HT1080 (cell line): ENCODE data around the gene CAMK4. TPM values are rescaled to one million over a fixed set of nuclear protein-coding genes. Genes with fewer than 3 reads are reported as not detected.
"Not testable (repeated sequence)": the region's sequence is repeated elsewhere in the genome, so short reads cannot be mapped to it uniquely, and the experiment has no call there.

Source experiments
- DNase-seq: peaks from one replicate; pipeline ENCODE4 v3.0.0-alpha.2; 2015; ENCODE audit warnings: low read depth
- total RNA-seq: library from RNA; depleted of rRNA; stranded (reverse); fragments of >200 nt; shearing (Covaris generic); gene quantifications from 2 replicates; pipeline ENCODE4 v1.2.3, GENCODE V29; 2014

CAMK4 gene
- total RNA-seq, 1 experiment from 2014 or later, result 28.0 TPM

- DNase-seq, result no peak
Measured at GRCh38 chr5:111379391-111379816, 155.2 kb downstream of the CAMK4 start.

DNA sequence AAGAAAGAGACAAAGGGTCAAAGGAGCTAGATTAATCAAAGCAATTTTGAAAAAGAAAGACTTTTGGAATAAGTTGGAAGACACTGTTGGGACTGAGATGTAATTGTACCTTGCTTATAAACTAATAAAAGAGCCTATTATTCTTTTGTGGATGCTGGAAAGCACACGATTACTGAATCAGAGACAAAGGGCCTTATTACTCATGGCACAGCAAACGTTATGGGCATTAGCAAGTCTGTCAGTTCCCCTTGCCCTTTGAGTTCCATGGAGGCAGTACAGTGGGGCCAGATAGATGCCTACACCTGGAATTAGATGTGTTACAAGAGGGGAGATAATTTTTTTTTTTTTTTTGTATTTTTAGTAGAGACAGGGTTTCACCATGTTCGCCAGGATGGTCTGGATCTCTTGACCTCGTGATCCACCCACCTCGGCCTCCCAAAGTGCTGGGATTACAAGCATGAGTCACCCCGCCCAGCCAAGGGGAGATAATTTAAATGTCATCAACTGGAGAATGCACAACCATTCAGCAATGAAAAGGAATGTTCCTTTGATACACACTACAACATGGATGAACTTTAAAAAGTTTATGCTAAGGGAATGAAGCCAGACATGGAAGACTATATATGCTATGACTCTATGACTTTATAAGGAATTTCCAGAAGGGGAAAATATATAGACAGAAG, 159.2 kb downstream of the CAMK4 start:
- DNase-seq, result peak; percentile 50

GRCh38 chr5:111384220-111384619, 160.0 kb downstream of the CAMK4 start:
- peak; percentile 20 for DNase-seq

DNA sequence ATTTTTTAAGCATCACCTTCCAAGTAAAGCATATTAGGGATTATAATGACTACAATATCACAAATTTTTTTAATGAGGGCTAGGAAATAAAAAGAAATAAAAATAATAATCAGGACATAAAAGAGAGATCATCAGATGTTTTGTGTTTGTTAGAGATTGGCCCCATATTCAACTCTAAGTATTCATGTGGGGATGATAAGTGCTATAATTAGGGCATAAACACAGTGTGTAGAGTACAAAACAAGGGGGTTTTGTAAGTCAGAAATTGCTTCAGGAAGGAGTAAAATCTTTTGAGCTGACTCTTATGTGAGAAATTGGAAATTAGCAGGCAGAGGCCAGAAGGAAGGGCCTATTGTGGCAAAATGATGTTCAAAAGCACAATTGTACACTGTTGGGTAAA, 160.9 kb downstream of the CAMK4 start:
- no peak for DNase-seq

DNA sequence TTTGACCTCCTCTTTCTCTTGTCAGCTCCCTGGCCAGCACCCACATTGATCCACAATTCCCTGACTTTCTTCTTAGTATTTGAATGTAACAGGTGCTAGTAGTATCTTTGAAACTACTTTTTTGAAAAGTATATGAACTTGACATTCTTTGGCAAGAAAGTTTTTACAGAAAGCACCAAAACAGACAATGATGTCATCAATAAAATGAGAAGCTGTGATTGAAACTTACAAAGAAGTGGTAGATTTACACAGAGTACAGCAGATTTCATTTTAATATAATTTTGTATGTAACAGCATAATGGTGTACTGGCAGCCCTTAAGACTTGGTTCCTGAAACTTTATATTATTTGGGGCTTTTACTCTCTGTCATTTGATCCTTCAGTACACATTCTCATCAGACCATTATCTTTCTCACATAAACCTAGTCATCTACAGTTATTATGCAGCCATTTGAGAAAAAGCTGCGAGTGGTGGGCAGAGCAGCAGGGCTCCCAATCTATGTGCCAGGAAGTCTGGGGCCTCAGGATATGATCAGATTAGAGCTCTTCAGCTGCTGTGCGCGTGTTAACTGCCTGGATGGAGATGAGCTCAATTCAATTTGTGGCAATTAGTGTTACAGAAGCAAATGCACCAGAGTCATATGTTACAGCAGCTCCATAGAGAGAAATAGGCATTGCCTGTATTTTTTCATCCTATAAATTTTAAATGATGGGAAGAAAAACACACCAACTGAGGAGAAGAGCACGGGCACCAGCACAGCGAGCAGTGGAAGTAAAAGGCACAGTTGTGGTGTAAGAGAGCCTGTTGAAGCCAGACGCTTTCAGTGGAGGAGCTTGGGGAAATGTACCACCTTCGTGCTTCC, 162.0 kb downstream of the CAMK4 start:
- no peak for DNase-seq

- DNase-seq, result no peak
Measured at GRCh38 chr5:111386832-111387162, 162.6 kb downstream of the CAMK4 start.

DNA sequence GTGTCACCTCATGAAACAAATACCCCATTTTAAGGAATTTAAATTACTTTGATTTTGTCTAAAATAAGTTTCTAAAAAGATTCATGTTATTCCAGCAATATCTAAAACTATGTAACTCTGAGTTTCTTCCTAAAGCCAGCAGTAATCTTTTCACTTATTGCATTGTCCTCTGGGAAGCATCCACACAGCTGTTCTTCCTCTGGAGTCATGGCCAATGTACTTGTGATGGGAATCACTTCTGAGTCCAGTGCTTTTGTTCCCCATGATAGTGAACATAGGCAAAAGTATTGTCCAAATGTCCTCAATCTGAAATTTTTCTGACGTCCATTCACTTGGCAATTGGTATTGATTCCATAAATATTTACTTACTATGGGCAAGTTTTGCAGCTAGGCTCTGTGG, 163.2 kb downstream of the CAMK4 start:
- DNase-seq, result no peak

GRCh38 chr5:111389390-111390082, 165.4 kb downstream of the CAMK4 start:
- DNase-seq, result peak; percentile 88

GRCh38 chr5:111392181-111392580, 168.0 kb downstream of the CAMK4 start:
- DNase-seq, result no peak

- DNase-seq, result peak; percentile 75
Measured at GRCh38 chr5:111394586-111394985, 170.4 kb downstream of the CAMK4 start.

- no peak for DNase-seq
Measured at GRCh38 chr5:111398013-111398412, 173.8 kb downstream of the CAMK4 start.

DNA sequence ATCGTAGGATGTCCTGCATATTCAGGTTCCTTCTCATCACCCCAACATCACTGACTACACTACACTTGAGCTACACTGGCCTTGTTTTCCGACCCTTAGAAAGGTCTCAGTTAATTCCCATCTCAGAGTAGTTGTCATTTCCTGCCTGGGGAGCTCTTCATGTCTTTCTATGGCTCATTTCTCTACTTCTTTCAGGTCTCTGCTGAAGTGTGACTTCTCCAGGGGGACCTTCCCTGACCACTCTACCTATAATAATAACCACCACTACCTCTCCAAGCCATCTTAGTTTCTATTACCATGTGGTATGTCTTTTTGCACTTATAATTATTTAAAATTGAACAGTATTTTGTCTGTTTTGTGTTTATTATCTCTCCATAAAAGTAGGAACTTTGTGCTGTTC, 174.9 kb downstream of the CAMK4 start:
- DNase-seq, result no peak

- no peak for DNase-seq
Measured at GRCh38 chr5:111401906-111402305, 177.7 kb downstream of the CAMK4 start.

DNA sequence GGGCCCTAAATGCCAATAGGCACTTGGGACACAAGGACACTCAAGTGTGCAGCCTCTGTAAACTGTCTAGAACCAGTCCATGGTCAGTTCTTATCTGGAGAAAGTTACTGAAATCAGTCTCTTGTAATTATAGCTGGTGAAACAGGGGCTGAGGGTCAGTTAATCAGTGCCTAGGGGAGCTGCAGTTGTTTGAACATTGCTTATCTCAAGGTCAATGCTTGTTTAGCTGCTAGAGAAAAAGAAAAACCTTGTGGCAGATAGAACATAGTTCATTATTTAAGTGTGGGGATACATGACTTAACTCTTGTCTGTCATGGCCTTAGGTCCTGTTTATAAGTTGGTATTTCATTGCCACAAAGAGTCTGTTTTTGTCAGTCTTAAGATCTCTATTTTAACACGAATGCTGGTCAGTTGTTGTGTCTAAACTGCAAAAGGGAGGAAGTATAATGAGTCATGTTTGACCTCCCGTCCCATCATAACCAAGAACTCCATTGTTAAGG, 180.1 kb downstream of the CAMK4 start:
- DNase-seq, result peak; percentile 16

DNA sequence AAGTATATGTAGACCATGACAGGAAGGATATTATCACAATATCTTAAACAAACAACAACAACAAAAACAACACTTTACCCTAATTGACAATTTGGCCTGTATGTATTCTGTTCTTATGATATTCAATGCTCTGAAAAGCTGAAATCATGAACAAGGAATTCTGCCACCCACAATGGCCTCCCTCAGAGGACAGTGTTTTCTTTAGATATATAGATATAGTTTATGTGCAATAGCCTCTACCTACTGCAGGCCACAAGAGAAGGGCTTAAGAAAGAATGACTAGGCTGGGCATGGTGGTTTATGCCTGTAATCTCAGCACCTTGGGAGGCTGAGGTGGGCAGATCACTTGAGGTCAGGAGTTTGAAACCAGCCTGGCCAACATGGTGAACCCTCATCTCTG, 183.4 kb downstream of the CAMK4 start:
- no peak for DNase-seq

DNA sequence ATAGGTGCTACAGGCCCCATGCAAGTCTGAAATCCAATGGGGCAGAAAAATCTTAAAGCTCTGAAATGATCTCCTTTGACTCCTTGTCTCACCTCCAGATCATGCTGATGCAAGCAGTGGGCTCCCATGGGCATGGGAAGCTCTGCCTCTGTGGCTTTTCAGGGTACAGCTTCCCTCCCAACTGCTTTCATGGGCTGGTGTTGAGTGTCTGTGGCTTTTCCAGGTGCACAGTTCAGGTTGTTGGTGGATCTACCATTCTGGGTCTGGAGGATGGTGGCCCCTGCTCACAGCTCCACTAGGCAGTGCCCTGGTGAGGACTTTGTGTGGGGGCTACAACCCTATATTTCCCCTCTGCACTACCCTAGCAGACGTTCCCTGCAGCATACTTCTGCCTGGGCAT, 184.6 kb downstream of the CAMK4 start:
- no peak for DNase-seq

GRCh38 chr5:111409266-111409665, 185.1 kb downstream of the CAMK4 start:
- DNase-seq, result not testable (repeated sequence)

- DNase-seq, result not testable (repeated sequence)
Measured at GRCh38 chr5:111410067-111410466, 185.9 kb downstream of the CAMK4 start.

DNA sequence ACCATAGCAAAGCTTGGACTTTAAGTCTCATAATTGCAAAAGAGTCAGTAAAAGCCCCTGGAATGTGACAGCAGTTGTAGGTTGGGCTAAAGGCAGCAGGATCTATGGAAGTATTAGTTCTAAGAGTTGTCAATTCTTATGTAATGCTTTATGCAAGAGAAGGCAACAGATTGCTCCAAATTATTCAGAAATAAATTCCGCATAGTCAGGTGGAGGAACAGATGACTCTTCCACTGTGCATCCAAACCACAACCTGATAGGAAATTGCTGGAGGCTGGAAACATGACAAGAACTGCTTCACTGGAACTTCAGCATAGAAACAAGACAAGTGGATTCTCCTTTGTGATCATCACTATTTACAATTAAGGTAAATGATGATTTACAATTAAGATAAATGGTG, 187.1 kb downstream of the CAMK4 start:
- DNase-seq, result peak; percentile 17

DNA sequence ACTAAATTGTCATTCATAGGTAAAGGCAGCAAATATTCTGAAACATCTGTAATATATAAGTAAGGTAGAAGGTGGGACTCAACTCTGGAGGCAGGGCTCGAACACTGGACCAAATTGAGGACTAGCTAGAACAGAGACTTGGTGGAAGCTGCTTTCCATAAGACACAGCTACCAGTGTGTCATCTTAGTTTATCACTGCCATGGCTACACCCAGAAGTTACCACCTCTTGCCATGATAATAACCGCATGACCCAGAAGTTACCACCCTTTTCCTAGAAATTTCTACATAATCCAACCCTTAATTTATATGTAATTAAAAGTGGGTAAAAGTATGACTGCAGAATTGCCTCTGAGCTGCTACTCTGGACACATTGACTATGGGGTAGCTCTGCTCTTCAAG, 188.4 kb downstream of the CAMK4 start:
- no peak for DNase-seq

DNA sequence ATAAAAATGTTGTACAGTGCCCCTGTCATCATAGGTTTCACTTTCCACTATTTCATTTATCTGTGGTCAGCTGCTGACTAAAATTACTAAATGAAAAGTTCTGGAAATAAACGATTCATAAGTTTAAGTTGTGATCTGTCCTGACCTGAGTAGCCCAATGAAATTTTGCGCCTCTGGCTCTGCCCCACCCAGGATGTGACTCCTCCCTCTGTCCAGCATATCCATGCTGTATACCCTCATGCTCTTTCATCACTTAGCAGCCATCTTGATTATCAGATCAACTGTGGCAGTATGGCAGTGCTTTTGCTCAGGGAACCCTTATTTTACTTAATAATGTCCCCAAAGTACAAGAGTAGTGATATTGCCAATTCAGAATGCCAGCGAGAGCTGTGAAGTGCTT, 190.9 kb downstream of the CAMK4 start:
- no peak for DNase-seq

GRCh38 chr5:111422245-111422644, 198.1 kb downstream of the CAMK4 start:
- DNase-seq, result no peak
